ENCODE measurements around the gene FLNA.
A peak's percentile ranks its signal among the peaks of the same experiment; 100 is the strongest.
"Not testable (repeated sequence)": the region's sequence is repeated elsewhere in the genome, so short reads cannot be mapped to it uniquely, and the experiment has no call there.

Gene FLNA

GRCh38 chrX:154374313-154375155 is at the start of gene FLNA:
TSS of gene FLNA (minus strand) at chrX:154374634. CDS start at chrX:154371245, 3,389 bp downstream.
- DNase-seq (ENCODE audit: low spot score) = no peak

GRCh38 chrX:154420402-154420756 is 45.9 kb upstream of the FLNA start:
- DNase-seq (ENCODE audit: low spot score) = no peak

GRCh38 chrX:154419688-154420401 is 45.4 kb upstream of the FLNA start:
- DNase-seq (ENCODE audit: low spot score) = no peak

- DNase-seq (ENCODE audit: low spot score) = no peak
These were observed 44.8 kb upstream of the FLNA start for GRCh38 chrX:154419189-154419588.

- no peak for DNase-seq (ENCODE audit: low spot score)
These were observed 42.7 kb upstream of the FLNA start for GRCh38 chrX:154417157-154417556.

GRCh38 chrX:154413142-154413541 is 38.7 kb upstream of the FLNA start:
- no peak for DNase-seq (ENCODE audit: low spot score)

GRCh38 chrX:154412468-154412867 is 38.0 kb upstream of the FLNA start:
- DNase-seq (ENCODE audit: low spot score) = no peak

GRCh38 chrX:154411981-154412340 is 37.5 kb upstream of the FLNA start:
- peak; percentile 51 for DNase-seq (ENCODE audit: low spot score)

GRCh38 chrX:154409222-154409871 is 34.9 kb upstream of the FLNA start, which contains the start of gene DNASE1L1:
TSS of gene DNASE1L1 (minus strand) at chrX:154409254. CDS start at chrX:154405568, 3,686 bp downstream.
- DNase-seq (ENCODE audit: low spot score) = no peak

GRCh38 chrX:154408659-154409221 is 34.3 kb upstream of the FLNA start:
- no peak for DNase-seq (ENCODE audit: low spot score)

GRCh38 chrX:154404625-154405192 is 30.3 kb upstream of the FLNA start:
- DNase-seq (ENCODE audit: low spot score) = no peak

GRCh38 chrX:154403858-154404257 is 29.4 kb upstream of the FLNA start:
- no peak for DNase-seq (ENCODE audit: low spot score)

- DNase-seq (ENCODE audit: low spot score) = no peak
These were observed 28.8 kb upstream of the FLNA start for GRCh38 chrX:154403192-154403591.

- no peak for DNase-seq (ENCODE audit: low spot score)
These were observed 28.2 kb upstream of the FLNA start for GRCh38 chrX:154402622-154403127.

GRCh38 chrX:154401918-154402621 is 27.6 kb upstream of the FLNA start:
- no peak for DNase-seq (ENCODE audit: low spot score)

- no peak for DNase-seq (ENCODE audit: low spot score)
These were observed 26.8 kb upstream of the FLNA start for GRCh38 chrX:154401045-154401799.

- not testable (repeated sequence) for DNase-seq (ENCODE audit: low spot score)
These were observed 26.0 kb upstream of the FLNA start for GRCh38 chrX:154400369-154400817.

GRCh38 chrX:154399527-154400368 is 25.3 kb upstream of the FLNA start:
- DNase-seq (ENCODE audit: low spot score) = no peak

All from HuH-7.5 (cell line).